HG03378 (cell line): ENCODE data around the gene TSPAN11.
"Not testable (repeated sequence)": the region's sequence is repeated elsewhere in the genome, so short reads cannot be mapped to it uniquely, and the experiment has no call there.

Experiments
- ATAC-seq: cut with Tn5 transposase; IDR thresholded peaks from one replicate; pipeline ENCODE4 v1.9.1; 2021; ENCODE audit warnings: mild to moderate bottlenecking, moderate library complexity; ENCODE audit not compliant: unreplicated experiment

TSPAN11 gene, protein sequence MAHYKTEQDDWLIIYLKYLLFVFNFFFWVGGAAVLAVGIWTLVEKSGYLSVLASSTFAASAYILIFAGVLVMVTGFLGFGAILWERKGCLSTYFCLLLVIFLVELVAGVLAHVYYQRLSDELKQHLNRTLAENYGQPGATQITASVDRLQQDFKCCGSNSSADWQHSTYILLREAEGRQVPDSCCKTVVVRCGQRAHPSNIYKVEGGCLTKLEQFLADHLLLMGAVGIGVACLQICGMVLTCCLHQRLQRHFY

DNA sequence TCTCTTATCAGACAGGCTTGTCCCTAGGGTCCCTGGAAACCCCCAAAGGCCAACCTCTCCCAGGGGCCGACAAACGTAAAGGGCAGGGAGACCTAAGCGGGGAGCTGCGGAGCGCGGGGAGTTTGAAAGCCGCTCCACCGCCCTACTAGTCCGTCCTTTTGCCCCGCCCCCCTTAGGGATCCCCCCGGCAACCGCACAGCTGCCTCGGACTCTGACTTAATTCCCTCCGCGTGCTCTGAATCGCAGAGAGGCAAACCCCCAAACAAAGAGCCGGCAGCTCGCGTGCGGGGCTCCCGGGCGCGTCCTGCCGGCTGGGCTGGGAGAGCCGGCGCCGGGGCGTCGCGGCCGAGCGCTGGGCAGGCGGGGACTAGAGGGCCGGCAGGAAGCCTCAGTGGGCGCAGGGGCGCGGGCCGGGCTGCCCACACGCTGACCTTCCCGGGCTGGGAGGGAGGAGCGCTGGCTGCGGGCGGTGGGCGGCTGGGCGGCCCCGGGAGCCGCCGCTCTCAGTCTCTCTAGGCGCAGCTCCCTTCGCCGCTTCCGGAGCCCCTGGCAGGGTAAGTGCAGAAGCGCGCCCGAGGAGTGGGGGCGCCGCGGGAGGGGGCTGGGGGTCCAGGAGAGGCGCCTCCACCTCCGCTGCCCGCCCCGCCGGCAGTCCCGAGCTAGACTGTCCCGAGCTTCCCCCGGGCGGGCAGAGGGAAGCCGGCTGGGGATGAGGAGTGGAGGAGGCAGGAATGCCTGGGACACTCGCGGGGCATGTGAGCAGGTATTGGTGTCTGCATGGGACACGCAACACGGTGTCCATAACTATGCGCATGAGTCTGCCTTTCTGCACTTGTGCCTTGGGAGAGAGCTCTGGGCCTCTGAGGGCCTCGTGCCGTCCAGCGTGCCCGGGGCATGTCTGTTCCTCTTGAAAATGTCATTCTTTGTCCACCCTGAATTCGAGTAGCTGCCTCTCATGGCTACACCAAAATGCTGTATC, at the start of gene TSPAN11:
TSS of gene TSPAN11 (plus strand) at position 506 of the 979 bp plus-strand sequence. CDS start 27,244 bp downstream, outside the sequence.
- no peak for ATAC-seq

DNA sequence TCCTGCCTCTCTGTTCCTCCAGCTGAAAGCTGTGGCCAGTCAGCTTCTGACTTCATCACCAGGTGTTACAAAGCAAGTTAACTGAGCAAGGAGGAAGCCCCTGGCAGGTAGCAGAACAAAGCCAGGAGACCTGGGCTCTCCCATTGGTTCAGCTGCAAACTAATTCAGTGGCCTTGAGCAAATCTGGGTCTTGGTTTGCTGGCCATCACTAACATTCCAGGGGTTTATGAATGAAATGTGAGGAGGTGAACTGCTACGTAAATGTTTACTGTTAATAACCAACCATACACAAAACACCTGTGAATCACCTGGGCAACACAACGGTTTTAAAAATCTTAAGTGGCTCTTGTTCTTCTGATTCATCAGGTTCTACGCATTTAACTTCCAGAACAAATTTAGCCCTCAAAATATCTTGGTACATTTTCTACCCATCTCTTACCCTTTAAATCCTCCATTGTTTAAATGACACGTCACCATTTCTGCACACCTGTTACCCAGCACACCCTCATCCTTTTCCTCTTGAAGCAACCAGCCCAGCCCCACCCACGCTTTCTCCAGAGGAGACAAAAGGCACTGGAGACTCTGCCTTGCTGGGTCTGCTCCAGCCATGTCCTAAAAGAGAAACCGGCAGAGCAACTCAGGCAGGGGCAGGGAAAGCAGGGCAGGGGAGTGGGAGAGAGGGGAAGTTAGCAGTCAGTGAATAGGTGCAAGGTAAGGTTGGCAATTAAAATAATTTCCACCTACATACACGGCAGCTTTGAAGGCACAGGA, 49.3 kb upstream of the TSPAN11 start:
- no peak for ATAC-seq

DNA sequence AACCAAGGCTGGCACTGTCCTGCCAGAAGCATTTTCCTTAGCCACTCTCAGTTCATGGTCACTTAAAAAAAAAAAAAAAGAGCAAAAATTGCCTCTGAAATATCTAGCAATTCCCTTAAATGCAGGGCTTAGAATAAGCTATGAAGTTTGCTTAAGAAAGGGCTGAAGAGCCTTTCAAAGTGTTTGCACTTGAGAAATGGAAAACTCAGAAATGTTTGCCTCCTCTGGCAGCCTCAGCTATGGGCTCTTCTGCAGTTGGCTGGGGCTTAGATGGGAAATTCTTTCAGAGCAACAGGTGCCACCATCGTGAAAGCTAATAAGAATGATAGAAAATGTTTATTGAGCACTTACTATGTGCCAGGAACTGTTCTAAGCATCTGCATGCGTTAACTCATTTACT, 48.5 kb upstream of the TSPAN11 start:
- no peak for ATAC-seq

DNA sequence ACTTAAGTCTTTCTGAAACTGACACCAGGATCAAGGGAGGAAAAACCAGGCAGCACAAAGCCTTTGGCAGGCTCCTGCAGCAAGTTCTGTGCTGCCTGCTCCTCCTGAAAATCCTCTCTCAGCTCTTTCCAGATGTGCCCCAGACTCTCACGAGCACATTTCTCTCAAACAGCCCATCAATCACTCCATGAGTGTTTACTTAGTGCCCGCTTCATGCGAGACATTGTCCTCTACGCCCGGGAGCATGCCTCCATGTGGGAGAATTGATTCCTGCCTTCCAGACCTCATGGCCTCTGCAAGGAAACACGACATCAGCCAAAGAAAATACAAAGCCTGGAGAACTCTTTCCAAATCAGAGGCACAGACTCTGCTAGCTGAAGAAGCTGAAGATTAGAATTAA, 46.5 kb upstream of the TSPAN11 start:
- no peak for ATAC-seq

DNA sequence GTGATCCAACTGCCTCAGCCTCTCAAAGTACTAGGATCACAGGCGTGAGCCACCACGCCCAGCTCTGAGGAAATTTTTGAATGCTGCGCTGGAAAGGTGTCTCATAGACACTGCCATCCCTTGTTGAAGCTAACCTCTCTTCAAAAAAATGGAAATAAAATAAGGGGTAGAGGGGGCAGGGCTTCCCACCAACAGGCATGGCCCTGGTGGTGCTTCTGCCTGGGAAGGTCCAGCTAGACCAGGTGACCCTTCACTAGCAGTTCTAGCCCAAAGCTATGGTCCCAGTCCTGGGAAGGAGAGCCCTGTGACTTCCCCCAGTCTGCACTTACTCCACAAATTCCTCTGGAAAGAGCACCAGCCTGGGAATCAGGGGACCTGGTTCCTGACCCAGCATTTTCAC, 45.7 kb upstream of the TSPAN11 start:
- no peak for ATAC-seq

DNA sequence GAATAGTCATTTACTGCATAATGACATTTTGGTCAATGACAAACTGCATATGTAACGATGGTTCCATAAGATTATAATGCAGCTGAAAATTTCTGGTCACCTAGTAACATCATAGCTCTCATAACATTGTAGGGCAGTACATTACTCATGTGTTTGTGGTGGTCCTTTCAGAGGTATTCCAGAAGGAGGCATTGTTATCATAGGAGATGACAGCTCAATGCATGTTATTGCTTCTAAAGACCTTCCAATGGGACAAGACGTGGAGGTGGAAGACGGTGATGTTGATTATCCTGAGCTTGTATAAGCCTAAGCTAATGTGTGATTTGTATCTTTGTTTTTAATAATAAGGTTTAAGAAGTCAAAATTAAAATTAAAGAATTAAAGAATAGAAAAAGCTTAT, 43.8 kb upstream of the TSPAN11 start:
- ATAC-seq: no peak

DNA sequence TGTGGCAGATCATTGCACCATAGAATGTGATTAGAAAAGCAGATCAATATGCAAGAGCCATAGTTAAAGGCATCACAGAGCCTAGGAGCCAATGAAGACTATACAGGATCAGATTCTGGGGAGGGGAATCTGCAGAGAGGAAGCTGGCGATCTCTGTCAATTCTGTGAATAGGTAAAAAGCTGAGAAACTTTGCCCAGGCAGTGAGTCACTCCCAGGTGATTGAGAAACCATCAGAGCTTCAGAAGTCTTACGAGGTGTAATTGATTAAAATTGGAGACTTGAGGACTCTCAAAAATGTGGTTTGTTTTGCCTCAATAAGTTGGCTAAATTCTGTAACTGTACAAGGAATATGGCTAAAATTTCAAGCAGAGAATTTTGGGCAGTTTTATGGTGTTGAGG, 41.7 kb upstream of the TSPAN11 start:
- ATAC-seq: no peak

DNA sequence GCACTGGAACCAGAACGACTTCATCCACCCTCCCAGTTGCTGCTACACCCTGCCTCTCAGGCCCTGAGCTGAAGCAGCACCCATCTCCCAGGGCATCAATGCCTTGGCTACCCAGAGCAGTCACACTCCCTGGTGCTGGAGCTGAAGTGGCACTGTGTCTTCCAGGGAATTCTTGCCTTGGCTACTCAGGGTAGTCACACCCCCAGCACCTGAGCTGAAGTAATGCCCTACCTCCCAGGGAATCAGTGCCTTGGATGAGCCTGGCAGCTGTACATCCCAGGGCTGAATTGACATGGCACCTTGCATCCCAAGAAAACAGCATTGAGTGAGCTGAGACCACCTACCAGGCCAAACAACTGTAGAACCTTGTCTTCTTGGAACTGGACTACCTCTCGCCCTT, 41.2 kb upstream of the TSPAN11 start:
- no peak for ATAC-seq

DNA sequence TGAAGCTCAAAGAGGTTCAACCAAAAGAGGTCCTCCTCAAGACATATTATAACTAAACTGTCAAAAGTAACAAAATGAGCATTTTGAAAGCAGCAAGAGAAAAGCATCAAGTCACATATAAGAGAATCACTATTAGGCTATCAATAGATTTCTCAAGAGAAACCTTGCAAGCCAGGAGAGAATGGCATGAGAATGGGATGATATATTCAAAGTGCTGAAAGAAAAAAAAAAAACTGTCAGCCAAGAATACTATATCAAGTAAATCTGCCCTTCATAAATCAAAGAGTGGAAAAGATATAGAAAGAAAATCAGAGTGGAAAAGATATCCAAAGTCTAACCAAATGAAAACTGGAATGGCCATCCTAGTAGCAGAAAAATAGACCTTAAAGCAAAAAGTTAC, 39.3 kb upstream of the TSPAN11 start:
- no peak for ATAC-seq

DNA sequence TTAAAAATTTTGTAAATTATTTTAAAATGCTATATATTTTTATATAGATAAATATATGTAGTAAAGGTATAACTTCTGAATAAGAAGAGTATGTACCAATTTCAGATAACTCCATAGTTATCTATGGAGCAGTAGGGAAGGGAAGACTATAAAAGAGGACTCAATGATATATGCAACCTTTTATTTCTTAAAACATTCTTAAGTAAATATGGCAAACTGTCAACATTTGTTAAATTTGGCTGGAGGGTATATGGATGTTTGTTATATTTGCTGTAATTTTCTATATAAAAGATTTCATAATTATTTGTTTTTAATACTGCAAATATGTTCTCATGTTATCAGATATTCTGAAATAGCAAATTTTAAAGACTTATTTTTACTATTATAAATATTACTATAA, 38.3 kb upstream of the TSPAN11 start:
- no peak for ATAC-seq

DNA sequence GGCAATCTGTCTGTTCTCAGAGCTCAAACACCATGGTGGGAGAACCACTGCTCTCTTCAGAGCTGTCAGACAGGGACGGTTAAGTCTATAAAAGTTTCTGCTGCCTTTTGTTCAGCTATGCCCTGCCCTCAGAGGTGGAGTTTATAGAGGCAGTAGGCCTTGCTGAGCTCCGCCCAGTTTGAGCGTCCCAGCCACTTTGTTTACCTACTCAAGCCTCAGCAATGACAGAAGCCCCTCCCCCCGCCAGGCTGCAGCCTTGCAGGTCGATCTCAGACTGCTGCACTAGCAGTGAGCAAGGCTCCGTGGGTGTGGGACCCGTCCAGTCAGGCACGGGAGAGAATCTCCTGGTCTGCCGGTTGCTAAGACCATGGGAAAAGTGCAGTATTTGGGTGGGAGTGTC, 32.0 kb upstream of the TSPAN11 start:
- ATAC-seq: not testable (repeated sequence)

DNA sequence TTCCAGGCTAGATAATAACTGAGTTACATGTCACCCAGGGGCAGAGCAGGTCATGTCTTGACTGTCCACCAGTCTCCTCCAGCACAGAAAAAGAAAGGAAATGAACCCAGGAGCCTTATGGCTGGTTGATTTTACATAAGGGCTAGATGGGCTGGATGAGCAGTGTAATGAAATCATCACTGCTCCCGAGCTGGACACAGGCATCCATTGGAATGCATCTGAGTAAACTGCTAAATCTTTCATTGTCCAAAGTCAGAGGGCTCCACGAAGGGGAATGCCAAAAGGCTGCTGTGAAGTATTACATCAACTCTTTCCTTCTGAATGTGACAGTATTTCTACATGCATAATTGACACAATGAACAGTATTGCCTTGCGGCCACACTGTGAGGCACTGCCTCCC, 30.1 kb upstream of the TSPAN11 start:
- ATAC-seq: no peak

DNA sequence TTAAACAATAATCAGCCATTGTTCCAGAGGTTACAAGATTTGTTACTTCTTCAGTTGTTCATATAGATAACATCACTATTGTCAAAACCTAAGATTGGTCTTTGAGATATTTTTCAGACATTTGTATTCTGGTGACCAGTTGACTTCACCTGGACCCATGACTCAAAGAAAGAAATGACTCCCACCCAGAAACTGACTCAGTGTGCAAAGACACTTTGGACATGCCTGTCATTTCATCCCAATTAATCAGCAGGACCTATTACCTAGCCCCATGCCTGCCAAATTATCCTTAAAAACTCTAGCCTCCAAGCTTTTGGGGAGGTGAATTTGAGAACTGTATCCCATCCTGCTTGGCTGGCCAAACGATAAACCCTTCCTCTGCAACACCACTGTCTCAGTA, 27.7 kb upstream of the TSPAN11 start:
- no peak for ATAC-seq

DNA sequence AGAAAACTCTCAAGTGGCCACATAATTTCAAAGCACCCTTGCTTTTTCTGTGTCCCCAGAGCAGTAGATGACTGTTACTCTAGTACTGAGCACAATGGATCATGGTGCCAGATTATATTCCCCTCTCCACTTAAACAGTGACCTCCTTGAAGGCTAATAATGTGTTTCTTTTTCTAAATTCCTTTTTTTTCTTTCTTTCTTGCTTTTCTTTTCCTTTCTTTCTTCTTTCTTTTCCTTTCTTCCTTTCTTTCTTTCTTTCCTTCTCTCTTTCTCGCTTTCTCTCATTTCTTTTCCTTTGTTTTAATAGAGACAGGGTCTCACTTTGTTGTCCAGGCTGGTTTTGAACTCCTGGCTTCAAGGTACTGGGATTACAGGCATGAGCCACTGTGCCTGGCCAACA, 26.2 kb upstream of the TSPAN11 start:
- ATAC-seq: no peak

DNA sequence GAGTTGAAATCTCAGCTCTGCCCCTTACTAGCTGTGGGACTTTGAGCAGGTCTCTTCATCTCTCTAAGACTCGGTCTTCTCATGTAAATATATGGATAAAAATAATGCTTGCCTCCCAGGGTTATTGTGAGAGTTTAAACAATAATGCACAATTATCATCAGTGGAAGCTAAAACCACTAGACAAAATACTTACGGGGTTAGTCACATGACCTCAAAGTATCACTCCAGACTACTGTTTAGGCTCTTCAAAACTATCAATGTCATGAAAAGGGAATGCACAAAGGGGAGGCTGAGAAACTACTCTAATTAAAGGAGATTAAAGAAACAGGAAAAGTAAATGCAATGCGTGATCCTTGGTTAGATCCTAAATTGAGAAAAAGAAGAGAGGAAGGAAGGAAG, 24.5 kb upstream of the TSPAN11 start:
- ATAC-seq: no peak

DNA sequence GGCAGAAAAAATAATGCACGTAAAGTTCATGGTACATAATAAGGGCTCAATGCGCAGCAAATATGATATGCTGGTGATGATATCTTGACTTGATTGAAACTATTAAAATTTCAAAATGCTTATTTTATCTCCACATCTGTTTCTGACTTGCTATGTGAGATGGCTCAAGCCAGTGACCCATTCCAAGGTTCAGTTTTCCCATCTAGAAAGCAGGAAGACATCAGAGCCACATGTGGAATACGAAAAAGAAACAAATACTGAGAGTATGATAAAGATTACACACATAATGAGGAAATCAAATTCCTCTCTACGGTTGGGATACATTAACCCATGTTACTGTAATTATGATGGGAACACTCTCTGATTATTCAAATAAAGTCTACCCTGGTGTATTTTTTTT, 24.0 kb upstream of the TSPAN11 start:
- ATAC-seq: no peak

DNA sequence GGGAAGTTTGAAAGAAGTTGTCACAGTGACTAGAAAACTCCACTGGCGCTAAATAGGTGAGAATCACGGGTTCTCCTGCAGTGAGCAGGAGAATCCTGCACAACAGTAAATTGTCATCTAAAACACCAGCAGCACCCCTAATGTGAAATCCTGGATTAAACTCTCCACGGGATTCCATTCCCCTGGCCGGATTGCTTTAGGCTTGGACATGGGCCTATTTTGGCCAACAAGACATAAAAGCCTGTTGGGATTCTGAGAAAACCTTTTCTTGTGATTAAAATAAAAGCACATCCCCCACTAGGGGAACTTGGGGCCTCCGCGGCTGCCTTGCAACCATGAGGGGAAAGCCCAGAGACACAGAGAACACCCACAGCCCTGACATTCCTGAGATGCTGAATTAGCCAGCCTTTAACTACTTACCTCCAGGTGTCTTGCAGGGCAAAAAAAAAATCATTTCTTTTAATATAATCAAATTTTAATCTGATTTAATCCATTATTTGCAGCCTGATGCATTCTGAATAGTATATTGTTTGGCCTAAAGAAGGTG, 21.0 kb upstream of the TSPAN11 start:
- no peak for ATAC-seq

DNA sequence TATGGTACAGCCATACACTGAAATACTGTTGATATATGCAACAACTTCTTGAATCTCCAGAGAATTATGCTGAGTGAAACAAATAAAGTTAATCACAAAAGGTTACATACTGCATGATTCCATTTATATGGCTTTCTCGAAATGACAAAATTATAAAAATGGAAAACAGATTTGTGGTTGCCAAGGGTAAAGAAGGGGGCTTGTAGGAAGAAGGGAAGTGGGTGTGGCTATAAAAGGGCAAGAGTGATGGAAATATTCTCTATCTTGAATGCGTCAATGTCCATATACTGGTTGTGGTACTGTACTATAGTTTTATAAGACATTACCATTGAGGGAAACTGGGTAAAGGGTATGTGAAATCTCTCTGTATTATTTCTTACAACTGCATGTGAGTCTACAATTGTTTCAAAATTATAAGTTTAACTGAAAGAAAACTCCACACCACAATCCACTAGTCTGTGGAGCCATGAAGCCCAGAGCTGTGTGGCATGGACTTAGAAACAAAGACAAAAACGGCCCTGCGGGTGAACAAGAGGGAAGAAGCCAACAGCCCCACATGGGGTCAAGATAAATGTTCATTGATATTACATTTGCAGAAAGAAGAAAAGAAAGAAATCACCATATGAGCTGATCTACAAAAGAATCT, 18.3 kb upstream of the TSPAN11 start:
- no peak for ATAC-seq

DNA sequence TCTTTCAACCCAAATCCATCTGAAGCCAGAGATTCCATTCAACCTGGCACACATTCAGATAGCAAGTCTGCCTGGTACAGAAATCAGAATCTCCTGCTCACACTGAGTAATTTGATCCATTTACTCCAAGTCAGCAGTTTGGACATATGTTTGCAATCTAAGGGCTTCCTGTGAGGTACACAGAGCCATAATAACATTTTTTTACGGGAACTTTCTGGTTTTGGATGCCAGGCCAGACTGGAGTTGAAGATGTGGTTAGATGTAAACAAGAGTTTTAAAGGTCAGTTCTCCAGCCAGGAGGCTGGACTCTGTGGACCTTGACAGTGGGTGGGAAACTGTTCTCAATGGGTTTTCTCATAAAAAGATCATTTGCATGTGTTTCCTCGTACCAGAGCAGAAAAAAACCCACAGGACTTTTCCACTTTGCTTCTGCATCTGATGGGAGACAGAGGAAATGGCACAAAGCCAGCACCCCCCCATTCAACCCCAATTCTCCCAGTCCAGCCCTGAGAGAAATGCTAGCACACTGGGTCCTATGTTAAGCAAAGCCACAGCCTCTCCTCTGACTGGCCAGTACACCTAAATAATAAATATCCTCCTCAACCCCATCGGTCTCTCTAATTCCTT, 17.7 kb upstream of the TSPAN11 start:
- no peak for ATAC-seq

DNA sequence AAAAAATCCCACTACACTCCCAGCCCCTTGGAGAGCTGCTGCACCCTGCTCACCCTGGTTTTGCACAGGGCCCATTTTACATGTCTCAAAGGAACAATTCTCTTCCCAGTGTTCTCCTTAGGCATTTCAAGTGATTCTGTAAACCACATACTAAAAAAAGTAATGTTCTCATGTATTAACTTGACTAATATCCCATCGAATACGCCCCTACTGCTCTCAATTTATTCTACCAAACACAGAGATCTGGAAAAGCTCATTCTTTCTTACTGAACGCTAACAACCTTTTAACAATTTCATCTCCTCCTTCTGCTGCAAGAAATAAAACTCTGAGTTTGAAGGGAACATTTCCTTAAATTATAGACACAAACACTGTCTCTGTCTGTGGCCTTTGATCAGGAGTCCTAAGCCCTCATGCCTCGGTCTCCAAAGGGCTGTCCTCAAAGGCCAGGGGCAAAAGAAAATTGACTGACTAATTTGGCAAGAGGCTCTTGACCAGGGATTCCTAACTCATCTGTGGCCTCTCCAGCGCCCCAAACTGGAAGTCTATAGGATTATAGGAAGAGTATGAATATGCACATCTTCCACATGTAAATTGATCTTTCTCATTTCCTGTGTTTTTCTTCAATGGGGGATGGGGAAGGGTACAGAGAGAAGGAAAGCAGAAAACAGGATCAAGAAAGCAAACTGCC, 17.1 kb upstream of the TSPAN11 start:
- no peak for ATAC-seq
